GM18508 (cell line): Measurements from ENCODE around the gene CACNA1C.

Experiments
- ATAC-seq: cut with Tn5 transposase; IDR thresholded peaks from one replicate; pipeline ENCODE4 v1.9.1; 2021; ENCODE audit warnings: moderate number of reproducible peaks; ENCODE audit not compliant: insufficient read depth, unreplicated experiment

Gene CACNA1C

GRCh38 chr12:2550561-2551411 lies 498.0 kb downstream of the CACNA1C start:
- ATAC-seq: no peak

- ATAC-seq: no peak
These were observed 498.7 kb downstream of the CACNA1C start for GRCh38 chr12:2551412-2551900.

GRCh38 chr12:2552000-2552756 lies 499.4 kb downstream of the CACNA1C start:
- no peak for ATAC-seq

GRCh38 chr12:2553388-2554126 lies 500.8 kb downstream of the CACNA1C start:
- no peak for ATAC-seq

GRCh38 chr12:2555487-2556082 lies 502.8 kb downstream of the CACNA1C start:
- no peak for ATAC-seq

GRCh38 chr12:2557597-2557996 lies 504.8 kb downstream of the CACNA1C start:
- ATAC-seq: no peak

GRCh38 chr12:2559931-2560330 lies 507.1 kb downstream of the CACNA1C start:
- no peak for ATAC-seq

GRCh38 chr12:2560356-2560755 lies 507.6 kb downstream of the CACNA1C start:
- no peak for ATAC-seq

- no peak for ATAC-seq
These were observed 508.6 kb downstream of the CACNA1C start for GRCh38 chr12:2561367-2561766.

GRCh38 chr12:2562400-2562799 lies 509.6 kb downstream of the CACNA1C start:
- ATAC-seq: no peak

GRCh38 chr12:2563709-2564108 lies 510.9 kb downstream of the CACNA1C start:
- ATAC-seq: no peak

- no peak for ATAC-seq
These were observed 513.4 kb downstream of the CACNA1C start for GRCh38 chr12:2566161-2566560.

- no peak for ATAC-seq
These were observed 514.9 kb downstream of the CACNA1C start for GRCh38 chr12:2567711-2568110.

- no peak for ATAC-seq
These were observed 517.8 kb downstream of the CACNA1C start for GRCh38 chr12:2570562-2570961.

GRCh38 chr12:2574355-2574935 lies 521.7 kb downstream of the CACNA1C start:
- ATAC-seq: no peak

- no peak for ATAC-seq
These were observed 522.5 kb downstream of the CACNA1C start for GRCh38 chr12:2575245-2575644.

- no peak for ATAC-seq
These were observed 525.4 kb downstream of the CACNA1C start for GRCh38 chr12:2578211-2578610.

GRCh38 chr12:2578772-2579171 lies 526.0 kb downstream of the CACNA1C start:
- no peak for ATAC-seq

- ATAC-seq: no peak
These were observed 528.0 kb downstream of the CACNA1C start for GRCh38 chr12:2580821-2581220.
